GM23338 (cell line): ENCODE measurements around the gene RASEF.

Experiments used
- CREB1 ChIP-seq: fragments of 250-450 bp; sonication (Bioruptor Pico); IDR thresholded peaks from 2 replicates; pipeline ENCODE4 v1.5.0; 2020; ENCODE audit warnings: low read depth, mild to moderate bottlenecking, moderate library complexity
- CTCF ChIP-seq, 2 experiments: fragments of 200-600 bp in 1 of 2; sonication (generic) in 1 of 2; conservative IDR thresholded peaks; 2 replicates each; pipeline versions ENCODE4 v1.5.1 to v1.6.1; 2016 to 2017; ENCODE audit warnings: antibody characterized with exemption in 2 of 2, low read depth in 2 of 2, mild to moderate bottlenecking in 2 of 2, moderate library complexity in 1 of 2
- EZH2 ChIP-seq: fragments of 200-600 bp; sonication (generic); IDR thresholded peaks from one replicate; pipeline ENCODE4 v1.8.0; 2017; ENCODE audit warnings: antibody characterized with exemption, mild to moderate bottlenecking, low read depth; ENCODE audit not compliant: unreplicated experiment
- ZNF114 ChIP-seq: fragments of 250-450 bp; sonication (Bioruptor Pico); IDR thresholded peaks from 2 replicates; pipeline ENCODE4 v1.5.0; 2020; ENCODE audit warnings: mild to moderate bottlenecking, moderate library complexity
- ZNF331 ChIP-seq: fragments of 250-450 bp; sonication (Bioruptor Pico); IDR thresholded peaks from 2 replicates; pipeline ENCODE4 v1.5.0; 2020; ENCODE audit warnings: low read depth, mild to moderate bottlenecking, moderate library complexity

- TF ChIP-seq EZH2 (no peak), CTCF (conservative IDR thresholded peaks at IDR 0.05; ENCODE audit: low read depth in 2 of 2) (no peak), CREB1 (CRISPR knock-in tag) (no peak), ZNF114 (CRISPR knock-in tag) (no peak), ZNF331 (no peak)
These were observed 60.6 kb downstream of the RASEF start for GRCh38 chr9:83002329-83002728.
